Right ventricle myocardium inferior (tissue), 1 donor: Measurements from ENCODE around the gene MARS2. TPM values are rescaled to one million over a fixed set of nuclear protein-coding genes. Genes with fewer than 3 reads are reported as not detected.

Experiments
- total RNA-seq: library from RNA; stranded (reverse); fragmentation: NEBNext Ultra II Directional; extraction: Animal tissue kit (Norgen Biotek cat#: 25700); gene quantifications from one replicate; pipeline ENCODE4 v1.2.1, GENCODE V29; 2021
- donor health status: DM: no; HTN: yes; CAD: no; lungs with severe emphysema.

Gene MARS2
- total RNA-seq, 1 donor from 2014 or later = 7.5 TPM

Other genes with a start within 250 kb of the MARS2 start
- 145 TPM for gene HSPD1, start 205.5 kb upstream of the MARS2 start, total RNA-seq
- 105 TPM for gene HSPE1, start 205.0 kb upstream of the MARS2 start, total RNA-seq
- gene MOB4, start 189.3 kb upstream of the MARS2 start, total RNA-seq = 31.0 TPM
- gene RFTN2, start 29.8 kb upstream of the MARS2 start, total RNA-seq = 7.5 TPM
- gene BOLL, start 80.0 kb downstream of the MARS2 start, total RNA-seq = not detected
- gene PLCL1, start 99.2 kb downstream of the MARS2 start, total RNA-seq = 96.2 TPM